GM12878 (cell line): ENCODE measurements around the gene PPP1R11. TPM values are rescaled to one million over a fixed set of nuclear protein-coding genes. Genes with fewer than 3 reads are reported as not detected.

Experiments used
- ASH2L ChIP-seq: fragments of 300-600, 200-600 bp; sonication (generic); IDR thresholded peaks from 2 replicates; pipeline ENCODE4 v1.6.1; 2017; ENCODE audit warnings: low read depth, mild to moderate bottlenecking, borderline replicate concordance
- ATF7 ChIP-seq: fragments of 450-650 bp; IDR thresholded peaks from 2 replicates; pipeline ENCODE4 v1.6.1; 2016; ENCODE audit warnings: low read depth, mild to moderate bottlenecking
- CREB1 ChIP-seq: IDR thresholded peaks from 2 replicates; pipeline ENCODE4 v1.6.1; 2012; ENCODE audit warnings: low read depth, mild to moderate bottlenecking, inconsistent platforms
- E4F1 ChIP-seq: fragments of 450-650 bp; IDR thresholded peaks from 2 replicates; pipeline ENCODE4 v1.6.1; 2018; ENCODE audit warnings: borderline replicate concordance, mild to moderate bottlenecking; ENCODE audit not compliant: partially characterized antibody
- EP300 ChIP-seq, 2 experiments: fragments of 150-350 bp in 1 of 2; IDR thresholded peaks; 2 replicates each; pipeline ENCODE4 v1.6.1; 2011 to 2012; ENCODE audit warnings: low read depth in 2 of 2, low read length in 2 of 2, borderline replicate concordance in 1 of 2, improper control_type of control experiment in 1 of 2, inconsistent platforms in 1 of 2; ENCODE audit not compliant: control insufficient read depth in 1 of 2
- GABPA ChIP-seq: IDR thresholded peaks from 2 replicates; pipeline ENCODE4 v1.6.1; 2014; ENCODE audit warnings: antibody characterized with exemption, low read depth, mild to moderate bottlenecking, inconsistent platforms
- HSF1 ChIP-seq: fragments of 150-350 bp; IDR thresholded peaks from 2 replicates; pipeline ENCODE4 v1.6.1; 2014; ENCODE audit warnings: mild to moderate bottlenecking, low read depth, low read length
- KLF5 ChIP-seq: fragments of 450-650 bp; IDR thresholded peaks from 2 replicates; pipeline ENCODE4 v1.6.1; 2014; ENCODE audit warnings: mild to moderate bottlenecking; ENCODE audit not compliant: partially characterized antibody
- NFYB ChIP-seq: IDR thresholded peaks from 2 replicates; pipeline ENCODE4 v1.6.1; 2011; ENCODE audit warnings: low read depth, mild to moderate bottlenecking, low read length, improper control_type of control experiment, moderate library complexity; ENCODE audit not compliant: insufficient read depth
- PRDM15 ChIP-seq: fragments of 450-650 bp; formaldehyde crosslinking; IDR thresholded peaks from 2 replicates; pipeline ENCODE4 v1.4.0; 2020; ENCODE audit warnings: mild to moderate bottlenecking, moderate library complexity
- RB1 ChIP-seq: fragments of 450-650 bp; formaldehyde crosslinking; IDR thresholded peaks from 2 replicates; pipeline ENCODE4 v1.6.1; 2017; ENCODE audit warnings: mild to moderate bottlenecking, borderline replicate concordance
- RFX5 ChIP-seq: IDR thresholded peaks from 2 replicates; pipeline ENCODE4 v1.6.1; 2011; ENCODE audit warnings: low read depth, low read length, improper control_type of control experiment
- TAF1 ChIP-seq: IDR thresholded peaks from 2 replicates; pipeline ENCODE4 v1.6.1; 2011; ENCODE audit warnings: mild to moderate bottlenecking, low read depth, low read length, borderline replicate concordance
- TARDBP ChIP-seq: IDR thresholded peaks from 2 replicates; pipeline ENCODE4 v1.6.1; 2016; ENCODE audit warnings: borderline replicate concordance
- TCF12 ChIP-seq: IDR thresholded peaks from 2 replicates; pipeline ENCODE4 v1.6.1; 2011; ENCODE audit warnings: low read depth, mild to moderate bottlenecking, low read length
- ZNF384 ChIP-seq: IDR thresholded peaks from 2 replicates; pipeline ENCODE4 v1.6.1; 2012; ENCODE audit warnings: low read depth, mild to moderate bottlenecking, low read length, improper control_type of control experiment, borderline replicate concordance
- polyA plus RNA-seq, 11 experiments: library from polyadenylated mRNA; depleted of rRNA in 4 of 11; unstranded in 6 of 11; stranded (reverse) in 5 of 11; fragments of >200 nt; fragmentation: Nextera tagmentation in 4 of 11; fragmentation: Illumina TruSeq in 1 of 11; extraction: Ambion mirVana in 4 of 11; extraction: Trizol in 1 of 11; gene quantifications; 1 replicate in 1 of 11; 2 replicates in 10 of 11; pipeline versions ENCODE4 v1.2.1 to v1.2.3, GENCODE V29; 2011 to 2016; ENCODE audit warnings: inconsistent platforms in 2 of 11, missing spikeins in 2 of 11, low read depth in 1 of 11
- total RNA-seq, 4 experiments: library from RNA; depleted of rRNA in 3 of 4; stranded (reverse); fragments of >200 nt in 3 of 4; fragmentation: Illumina TruSeq in 1 of 4; extraction: Trizol in 1 of 4; gene quantifications; 2 replicates each; pipeline versions ENCODE4 v1.2.1 to v1.2.3, GENCODE V29; 2013 to 2021
- TF ChIP-seq, protein P1 (sequence below): fragments of 450-650 bp; IDR thresholded peaks from 2 replicates; pipeline ENCODE4 v1.6.1; 2014; ENCODE audit warnings: mild to moderate bottlenecking

PPP1R11 gene
- total and polyA plus RNA-seq, 10 of the 15 experiments (the other 5 are each of a cell fraction or from before 2014, with no cell fraction given), result 12.6 to 56.1 (median 33.5) TPM

DNA sequence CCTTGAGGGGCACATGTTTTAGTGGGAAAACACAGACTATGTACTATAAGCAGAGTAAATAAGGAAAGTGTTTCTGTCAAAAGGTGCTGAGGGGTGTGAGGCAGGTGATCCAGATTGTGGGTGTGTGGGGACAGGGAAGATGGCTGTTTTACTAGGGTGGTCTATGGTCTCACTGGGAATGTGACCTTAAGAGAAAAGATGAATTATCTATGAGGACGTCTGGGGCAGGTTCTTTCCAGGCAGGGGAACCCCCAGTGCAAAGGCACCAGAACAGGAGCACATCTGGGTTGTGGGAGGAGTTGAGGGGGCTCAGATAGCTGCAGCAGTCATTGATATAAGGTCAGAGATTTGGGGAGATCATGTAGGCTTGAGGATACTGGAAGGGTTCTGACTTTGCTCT, 24.1 kb upstream of the PPP1R11 start (continued):
- no peak for TF ChIP-seq PRDM15 (CRISPR knock-in tag)
- no peak for TF ChIP-seq CREB1
- TF ChIP-seq NFYB, result no peak
- TF ChIP-seq HSF1, result no peak
- no peak for TF ChIP-seq ASH2L
- TF ChIP-seq GABPA, result no peak
- TF ChIP-seq RB1, result no peak
- no peak for TF ChIP-seq E4F1
- 0 out of 4 replicates have a peak, but pooled peaks of 1 of the 2 experiments have one; percentile 7 for TF ChIP-seq EP300 (IDR thresholded peaks at IDR 0.05; ENCODE audit: borderline replicate concordance in 1 of 2, control insufficient read depth in 1 of 2, low read depth in 2 of 2, low read length in 2 of 2)
- no peak for TF ChIP-seq KLF5
- no peak for TF ChIP-seq ZNF384
- no peak for TF ChIP-seq TARDBP
- no peak for TF ChIP-seq TAF1
- no peak for TF ChIP-seq RFX5
- TF ChIP-seq TCF12, result no peak
- TF ChIP-seq, protein P1, sequence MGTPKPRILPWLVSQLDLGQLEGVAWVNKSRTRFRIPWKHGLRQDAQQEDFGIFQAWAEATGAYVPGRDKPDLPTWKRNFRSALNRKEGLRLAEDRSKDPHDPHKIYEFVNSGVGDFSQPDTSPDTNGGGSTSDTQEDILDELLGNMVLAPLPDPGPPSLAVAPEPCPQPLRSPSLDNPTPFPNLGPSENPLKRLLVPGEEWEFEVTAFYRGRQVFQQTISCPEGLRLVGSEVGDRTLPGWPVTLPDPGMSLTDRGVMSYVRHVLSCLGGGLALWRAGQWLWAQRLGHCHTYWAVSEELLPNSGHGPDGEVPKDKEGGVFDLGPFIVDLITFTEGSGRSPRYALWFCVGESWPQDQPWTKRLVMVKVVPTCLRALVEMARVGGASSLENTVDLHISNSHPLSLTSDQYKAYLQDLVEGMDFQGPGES, result no peak
- TF ChIP-seq ATF7, result no peak
